ENCODE measurements around the gene COL24A1. TPM values are rescaled to one million over a fixed set of nuclear protein-coding genes. Genes with fewer than 3 reads are reported as not detected.
A peak's percentile ranks its signal among the peaks of the same experiment; 100 is the strongest.
"Not testable (repeated sequence)": the region's sequence is repeated elsewhere in the genome, so short reads cannot be mapped to it uniquely, and the experiment has no call there.

The COL24A1 gene
- total and polyA plus RNA-seq, 4 donors = 0.33 to 16.7 (median 0.67) TPM

DNA sequence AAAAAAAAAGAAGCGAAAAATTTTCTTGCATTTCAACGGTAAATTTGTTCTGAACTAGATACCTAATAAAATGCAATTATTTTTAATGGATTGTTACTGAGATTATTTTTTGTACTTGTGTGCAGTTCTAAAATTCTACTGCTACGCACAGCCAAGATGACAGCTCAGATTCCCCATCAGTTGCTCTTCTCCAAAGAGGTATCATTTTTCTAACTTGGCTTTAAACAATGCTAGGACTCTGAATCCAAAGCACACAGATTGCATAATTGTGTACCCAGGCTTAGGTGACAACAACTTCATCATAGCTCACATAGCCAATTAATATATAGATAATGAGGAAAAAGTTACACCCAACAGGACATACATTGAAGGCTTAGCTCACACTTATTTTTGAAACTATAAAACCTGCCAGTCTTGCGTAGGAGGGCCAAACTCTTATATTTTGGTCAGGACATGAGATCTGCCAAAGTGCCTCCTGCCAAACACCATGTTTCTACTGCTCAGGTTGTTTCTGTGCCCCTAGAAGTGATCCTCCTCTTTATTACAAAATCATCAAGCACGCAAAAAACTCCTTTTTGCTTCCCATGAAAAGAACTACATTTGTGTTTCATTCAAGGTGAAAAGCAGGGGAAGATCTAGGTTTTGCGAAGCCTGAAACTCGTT, 437.8 kb downstream of the COL24A1 start:
- Histone ChIP-seq H3K27ac (ENCODE audit: low read depth in 1 of 2, low read length in 1 of 2) (no peak overlapping the region), H3K36me3 (ENCODE audit: control insufficient read depth in 4 of 4, insufficient read depth in 4 of 4, low read length in 4 of 4) (no peaks in the 10 kb centered on the region), H3K27me3 (ENCODE audit: control insufficient read depth in 3 of 3, insufficient read depth in 3 of 3, low read length in 2 of 3) (no peaks in the 10 kb centered on the region), H3K4me1 (ENCODE audit: control insufficient read depth in 5 of 5, insufficient read depth in 5 of 5, low read length in 5 of 5) (no peaks in the 10 kb centered on the region), H3K9me3 (ENCODE audit: control insufficient read depth in 4 of 4, insufficient read depth in 3 of 4, low read length in 3 of 4) (peaks cover 0 to 8% (median 4%) of the 10 kb centered on the region in 4 donors), H3K4me3 (no peak overlapping the region), H3K9ac (ENCODE audit: insufficient read depth in 1 of 2, low read length in 2 of 2) (no peak overlapping the region)
- WGBS, 2 donors = 92 to 97% methylated on average over 7 of the region's 7 CpGs
- ATAC-seq (ENCODE audit: insufficient read depth, low FRiP score) = no peak
- TF ChIP-seq, protein P1, sequence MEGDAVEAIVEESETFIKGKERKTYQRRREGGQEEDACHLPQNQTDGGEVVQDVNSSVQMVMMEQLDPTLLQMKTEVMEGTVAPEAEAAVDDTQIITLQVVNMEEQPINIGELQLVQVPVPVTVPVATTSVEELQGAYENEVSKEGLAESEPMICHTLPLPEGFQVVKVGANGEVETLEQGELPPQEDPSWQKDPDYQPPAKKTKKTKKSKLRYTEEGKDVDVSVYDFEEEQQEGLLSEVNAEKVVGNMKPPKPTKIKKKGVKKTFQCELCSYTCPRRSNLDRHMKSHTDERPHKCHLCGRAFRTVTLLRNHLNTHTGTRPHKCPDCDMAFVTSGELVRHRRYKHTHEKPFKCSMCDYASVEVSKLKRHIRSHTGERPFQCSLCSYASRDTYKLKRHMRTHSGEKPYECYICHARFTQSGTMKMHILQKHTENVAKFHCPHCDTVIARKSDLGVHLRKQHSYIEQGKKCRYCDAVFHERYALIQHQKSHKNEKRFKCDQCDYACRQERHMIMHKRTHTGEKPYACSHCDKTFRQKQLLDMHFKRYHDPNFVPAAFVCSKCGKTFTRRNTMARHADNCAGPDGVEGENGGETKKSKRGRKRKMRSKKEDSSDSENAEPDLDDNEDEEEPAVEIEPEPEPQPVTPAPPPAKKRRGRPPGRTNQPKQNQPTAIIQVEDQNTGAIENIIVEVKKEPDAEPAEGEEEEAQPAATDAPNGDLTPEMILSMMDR (IDR thresholded peaks at IDR 0.05; ENCODE audit: control extremely low read depth, extremely low read depth) = no peak
- DNase-seq = no peak

- not testable (repeated sequence) for H3K9me3 ChIP-seq (ENCODE audit: control insufficient read depth in 4 of 4, insufficient read depth in 3 of 4, low read length in 3 of 4); H3K27ac ChIP-seq (ENCODE audit: low read depth in 1 of 2, low read length in 1 of 2); ATAC-seq (ENCODE audit: insufficient read depth, low FRiP score); H3K27me3 ChIP-seq (ENCODE audit: control insufficient read depth in 3 of 3, insufficient read depth in 3 of 3, low read length in 2 of 3); H3K4me1 ChIP-seq (ENCODE audit: control insufficient read depth in 5 of 5, insufficient read depth in 5 of 5, low read length in 5 of 5); DNase-seq; H3K9ac ChIP-seq (ENCODE audit: insufficient read depth in 1 of 2, low read length in 2 of 2); H3K4me3 ChIP-seq; H3K36me3 ChIP-seq (ENCODE audit: control insufficient read depth in 4 of 4, insufficient read depth in 4 of 4, low read length in 4 of 4)
- WGBS, 2 donors = 84 to 90% methylated on average over 14 of the region's 14 CpGs
Measured at GRCh38 chr1:85714418-85715114, 442.0 kb downstream of the COL24A1 start.

GRCh38 chr1:85708829-85709227, 447.7 kb downstream of the COL24A1 start:
- Histone ChIP-seq H3K4me3 (no peak overlapping the region), H3K36me3 (ENCODE audit: control insufficient read depth in 4 of 4, insufficient read depth in 4 of 4, low read length in 4 of 4) (peaks cover 2 to 8% (median 6%) of the 10 kb centered on the region in 4 donors), H3K27ac (ENCODE audit: low read depth in 1 of 2, low read length in 1 of 2) (peak overlapping the region in 1 of 2 donors; percentile 69), H3K27me3 (ENCODE audit: control insufficient read depth in 3 of 3, insufficient read depth in 3 of 3, low read length in 2 of 3) (no peaks in the 10 kb centered on the region), H3K4me1 (ENCODE audit: control insufficient read depth in 5 of 5, insufficient read depth in 5 of 5, low read length in 5 of 5) (peaks cover 0 to 12% (median 5%) of the 10 kb centered on the region in 5 donors), H3K9ac (ENCODE audit: insufficient read depth in 1 of 2, low read length in 2 of 2) (peak overlapping the region; percentile 66 to 95), H3K9me3 (ENCODE audit: control insufficient read depth in 4 of 4, insufficient read depth in 3 of 4, low read length in 3 of 4) (peaks cover 0 to 4% (median 0%) of the 10 kb centered on the region in 4 donors)
- TF ChIP-seq, protein P1 (IDR thresholded peaks at IDR 0.05; ENCODE audit: control extremely low read depth, extremely low read depth) = no peak
- DNase-seq (no peak), ATAC-seq (ENCODE audit: insufficient read depth, low FRiP score) (no peak)
- WGBS, 2 donors = 82 to 91% methylated on average over 6 of the region's 6 CpGs

Data from lung (tissue), 12 donors.